ENCODE data around the gene AFM. TPM values are rescaled to one million over a fixed set of nuclear protein-coding genes. Genes with fewer than 3 reads are reported as not detected.

Gene AFM
- polyA plus RNA-seq, 2 of the 4 experiments (the other 2 are of a cell fraction): not detected

DNA sequence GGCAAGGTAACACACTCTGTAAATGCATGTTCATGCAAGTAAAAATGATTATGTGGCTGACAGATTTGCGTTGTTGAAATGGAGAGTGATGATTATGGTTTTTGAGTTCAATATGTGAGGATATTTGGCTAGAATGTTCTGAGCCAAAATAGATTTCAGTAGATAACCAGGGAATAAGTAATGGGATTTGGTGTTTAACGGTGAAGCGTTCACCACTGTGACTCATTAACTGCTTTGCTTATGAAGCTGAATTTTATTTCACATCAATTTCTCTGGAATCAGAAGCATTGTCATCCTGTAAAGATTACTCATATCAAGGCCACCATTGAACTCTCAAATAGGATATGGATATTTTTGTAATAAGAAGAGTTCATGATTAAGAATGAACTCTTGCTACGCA lies 33.9 kb upstream of the AFM start:
- WGBS (ENCODE audit: missing lambda C conversion rate): 81% methylated on average over 4 of the region's 4 CpGs
- Histone ChIP-seq H3K9me3 (no peaks in the 10 kb centered on the region), H3K4me2 (no peak overlapping the region), H3K4me3 (no peak overlapping the region), H3K4me1 (peaks cover 19% of the 10 kb centered on the region; the same call in 2 of the 3 replicates), H3K27ac (no peak overlapping the region)
- POLR2A ChIA-PET: no interaction called here
- ATAC-seq (no peak), FAIRE-seq (no peak), DNase-seq (ENCODE audit: low read depth in 1 of 2, low spot score in 1 of 2) (no peak)
- CTCF ChIA-PET: interaction anchor here (0.6 to 2.8 kb wide), 4 partner anchors 11 to 106 kb away, joined by 3 to 17 read pairs (median 5); no protein-coding TSS in a partner anchor
- TF ChIP-seq HDAC2 (IDR thresholded peaks at IDR 0.05) (no peak), FOXS1 (CRISPR knock-in tag; IDR thresholded peaks at IDR 0.05) (no peak), RCOR1 (IDR thresholded peaks at IDR 0.05; ENCODE audit: low read depth, low read length) (no peak), NPAS2 (CRISPR knock-in tag; IDR thresholded peaks at IDR 0.05; ENCODE audit: borderline replicate concordance) (no peak), FOSL2 (IDR thresholded peaks at IDR 0.05) (no peak), FOSL2 (CRISPR knock-in tag; IDR thresholded peaks at IDR 0.05) (no peak), JUNB (IDR thresholded peaks at IDR 0.05) (no peak)
- TF ChIP-seq, protein P1, sequence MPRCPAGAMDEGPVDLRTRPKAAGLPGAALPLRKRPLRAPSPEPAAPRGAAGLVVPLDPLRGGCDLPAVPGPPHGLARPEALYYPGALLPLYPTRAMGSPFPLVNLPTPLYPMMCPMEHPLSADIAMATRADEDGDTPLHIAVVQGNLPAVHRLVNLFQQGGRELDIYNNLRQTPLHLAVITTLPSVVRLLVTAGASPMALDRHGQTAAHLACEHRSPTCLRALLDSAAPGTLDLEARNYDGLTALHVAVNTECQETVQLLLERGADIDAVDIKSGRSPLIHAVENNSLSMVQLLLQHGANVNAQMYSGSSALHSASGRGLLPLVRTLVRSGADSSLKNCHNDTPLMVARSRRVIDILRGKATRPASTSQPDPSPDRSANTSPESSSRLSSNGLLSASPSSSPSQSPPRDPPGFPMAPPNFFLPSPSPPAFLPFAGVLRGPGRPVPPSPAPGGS (IDR thresholded peaks at IDR 0.05): no peak
- TF ChIP-seq, protein P2, sequence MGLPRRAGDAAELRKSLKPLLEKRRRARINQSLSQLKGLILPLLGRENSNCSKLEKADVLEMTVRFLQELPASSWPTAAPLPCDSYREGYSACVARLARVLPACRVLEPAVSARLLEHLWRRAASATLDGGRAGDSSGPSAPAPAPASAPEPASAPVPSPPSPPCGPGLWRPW (IDR thresholded peaks at IDR 0.05): no peak

DNA sequence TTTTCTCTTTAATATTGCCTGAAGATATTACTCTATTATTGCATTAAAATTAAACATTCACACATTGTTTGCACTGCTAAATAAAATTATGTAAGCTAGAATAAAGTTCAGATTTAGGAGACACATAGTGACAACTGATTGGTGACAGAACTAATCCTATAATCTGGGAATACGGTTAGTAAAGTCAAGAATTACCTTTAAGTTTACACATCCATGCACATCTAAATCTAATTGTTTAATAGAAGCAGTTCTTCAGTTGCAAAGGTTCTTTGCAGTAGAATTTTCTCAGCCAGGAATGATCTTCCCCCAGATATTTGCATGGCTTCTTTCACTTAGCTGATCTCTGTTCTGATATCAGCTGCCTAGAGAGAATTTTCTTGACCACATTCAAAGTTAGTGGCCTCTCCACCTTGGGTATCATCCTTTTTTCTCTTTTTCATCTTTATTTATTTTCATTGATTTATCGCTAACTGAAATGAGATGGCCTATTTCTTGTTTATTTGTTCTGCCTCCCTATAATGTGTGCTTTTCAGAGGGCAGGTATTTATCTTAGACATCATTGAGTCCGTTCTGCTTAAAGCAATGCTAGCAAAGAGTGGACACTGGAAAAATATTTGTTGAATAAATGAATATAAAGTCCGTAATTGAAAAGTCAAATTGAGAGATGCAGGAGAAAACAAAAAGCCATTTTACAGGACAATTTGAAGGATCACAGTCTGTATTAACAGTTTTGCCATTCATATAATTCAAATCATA lies 32.9 kb upstream of the AFM start:
- DNase-seq (ENCODE audit: low read depth in 1 of 2, low spot score in 1 of 2) (no peak), ATAC-seq (no peak), FAIRE-seq (no peak)
- H3K4me2 ChIP-seq: no peak overlapping the region
- H3K4me3 ChIP-seq: no peak overlapping the region
- ChIA-PET POLR2A (no interaction called here), CTCF (interaction anchor here (1.2 to 2.1 kb wide), 2 partner anchors 13 to 108 kb away, joined by 3 to 4 read pairs; no protein-coding TSS in a partner anchor)
- H3K9me3 ChIP-seq: no peaks in the 10 kb centered on the region
- 84% methylated on average over 4 of the region's 4 CpGs for WGBS (ENCODE audit: missing lambda C conversion rate)
- TF ChIP-seq HDAC2 (IDR thresholded peaks at IDR 0.05) (no peak), ZFP36 (IDR thresholded peaks at IDR 0.05; ENCODE audit: borderline replicate concordance, partially characterized antibody) (no peak), BHLHE40 (IDR thresholded peaks at IDR 0.05; ENCODE audit: low read depth, low read length) (no peak), HOXB13 (CRISPR knock-in tag; IDR thresholded peaks at IDR 0.05; ENCODE audit: low read depth) (no peak), RNF2 (IDR thresholded peaks at IDR 0.05; ENCODE audit: borderline replicate concordance, low read depth) (no peak), JUN (IDR thresholded peaks at IDR 0.05) (no peak), ZSCAN20 (CRISPR knock-in tag; IDR thresholded peaks at IDR 0.05) (no peak), CHD4 (IDR thresholded peaks at IDR 0.05; ENCODE audit: borderline replicate concordance) (no peak), EP300 (IDR thresholded peaks at IDR 0.05) (no peak), NFE2L2 (conservative IDR thresholded peaks at IDR 0.05; ENCODE audit: low read length) (no peak), SREBF2 (IDR thresholded peaks at IDR 0.05) (no peak)
- TF ChIP-seq, protein P3, sequence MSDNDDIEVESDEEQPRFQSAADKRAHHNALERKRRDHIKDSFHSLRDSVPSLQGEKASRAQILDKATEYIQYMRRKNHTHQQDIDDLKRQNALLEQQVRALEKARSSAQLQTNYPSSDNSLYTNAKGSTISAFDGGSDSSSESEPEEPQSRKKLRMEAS (IDR thresholded peaks at IDR 0.05): no peak
- TF ChIP-seq, protein P4, sequence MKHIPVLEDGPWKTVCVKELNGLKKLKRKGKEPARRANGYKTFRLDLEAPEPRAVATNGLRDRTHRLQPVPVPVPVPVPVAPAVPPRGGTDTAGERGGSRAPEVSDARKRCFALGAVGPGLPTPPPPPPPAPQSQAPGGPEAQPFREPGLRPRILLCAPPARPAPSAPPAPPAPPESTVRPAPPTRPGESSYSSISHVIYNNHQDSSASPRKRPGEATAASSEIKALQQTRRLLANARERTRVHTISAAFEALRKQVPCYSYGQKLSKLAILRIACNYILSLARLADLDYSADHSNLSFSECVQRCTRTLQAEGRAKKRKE (CRISPR knock-in tag; IDR thresholded peaks at IDR 0.05; ENCODE audit: low read depth): no peak
- TF ChIP-seq, protein P5, sequence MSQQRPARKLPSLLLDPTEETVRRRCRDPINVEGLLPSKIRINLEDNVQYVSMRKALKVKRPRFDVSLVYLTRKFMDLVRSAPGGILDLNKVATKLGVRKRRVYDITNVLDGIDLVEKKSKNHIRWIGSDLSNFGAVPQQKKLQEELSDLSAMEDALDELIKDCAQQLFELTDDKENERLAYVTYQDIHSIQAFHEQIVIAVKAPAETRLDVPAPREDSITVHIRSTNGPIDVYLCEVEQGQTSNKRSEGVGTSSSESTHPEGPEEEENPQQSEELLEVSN (IDR thresholded peaks at IDR 0.05; ENCODE audit: borderline replicate concordance, low read depth): no peak
- no peak overlapping the region for H3K27ac ChIP-seq
- peaks cover 18% of the 10 kb centered on the region; the same call in 2 of the 3 replicates for H3K4me1 ChIP-seq

Measured in A549 (cell line).